ENCODE results near the gene PCLO. TPM values are rescaled to one million over a fixed set of nuclear protein-coding genes. Genes with fewer than 3 reads are reported as not detected.
"Not testable (repeated sequence)": the region's sequence is repeated elsewhere in the genome, so short reads cannot be mapped to it uniquely, and the experiment has no call there.

PCLO gene
- polyA plus RNA-seq, 1 donor (not counting 4 experiments of a cell fraction or from before 2014, with no cell fraction given) = 1.8 TPM

- no peak for FAIRE-seq
- dilution Hi-C loops (cut with MboI; ENCODE audit: extremely low pct_ligation_motif_present, low sequenced_read_pairs) = no loop called here
- no peak overlapping the region for H2AFZ ChIP-seq (ENCODE audit: control insufficient read depth, low read length)
- no peaks in the 10 kb centered on the region for H4K20me1 ChIP-seq (ENCODE audit: control insufficient read depth, extremely low read depth, insufficient read depth, low read length)
- H3K9me3 ChIP-seq (ENCODE audit: control insufficient read depth, low read depth, low read length) = no peaks in the 10 kb centered on the region
- no peak for DNase-seq (ENCODE audit: low read depth, low spot score)
- no peak overlapping the region for H3K4me3 ChIP-seq (ENCODE audit: control insufficient read depth in 2 of 3, extremely low read depth in 1 of 3, insufficient read depth in 2 of 3, low read depth in 1 of 3, low read length in 3 of 3)
- no peaks in the 10 kb centered on the region for H3K9me1 ChIP-seq (ENCODE audit: control insufficient read depth, extremely low read depth, insufficient read depth, low read length)
- H3K4me1 ChIP-seq (ENCODE audit: control insufficient read depth, extremely low read depth, insufficient read depth, low read length) = peaks cover 3% of the 10 kb centered on the region
- H3K79me2 ChIP-seq (ENCODE audit: control insufficient read depth, insufficient read depth, low read length) = no peaks in the 10 kb centered on the region
- no peak overlapping the region for H3K9ac ChIP-seq (ENCODE audit: control insufficient read depth, extremely low read depth, insufficient read depth, low read length)
- H3K36me3 ChIP-seq (ENCODE audit: control insufficient read depth in 2 of 2, extremely low read depth in 1 of 2, insufficient read depth in 2 of 2, low read length in 2 of 2) = no peaks in the 10 kb centered on the region
- H3K4me2 ChIP-seq (ENCODE audit: control insufficient read depth, extremely low read depth, insufficient read depth, low read depth, low read length) = no peak overlapping the region
- no peak overlapping the region for H3K27ac ChIP-seq (ENCODE audit: control insufficient read depth, insufficient read depth, low read length)
- TF ChIP-seq EZH2 (IDR thresholded peaks at IDR 0.05; ENCODE audit: low read length) (no peak), CTCF (optimal IDR thresholded peaks at IDR 0.05 in 1 of 3, IDR thresholded peaks at IDR 0.05 in 1 of 3, conservative IDR thresholded peaks at IDR 0.05 in 1 of 3; ENCODE audit: extremely low read depth in 1 of 3, insufficient read depth in 2 of 3, low read length in 3 of 3) (no peak)
- H3K27me3 ChIP-seq (ENCODE audit: control insufficient read depth, extremely low read depth, insufficient read depth, low read length) = no peaks in the 10 kb centered on the region
Observed at GRCh38 chr7:82714883-82715282, 447.8 kb downstream of the PCLO start.

GRCh38 chr7:82713506-82713905, 449.2 kb downstream of the PCLO start:
- DNase-seq (ENCODE audit: low read depth, low spot score) (no peak), FAIRE-seq (peak; percentile 17)
- no peak overlapping the region for H3K4me3 ChIP-seq (ENCODE audit: control insufficient read depth in 2 of 3, extremely low read depth in 1 of 3, insufficient read depth in 2 of 3, low read depth in 1 of 3, low read length in 3 of 3)
- no peaks in the 10 kb centered on the region for H3K27me3 ChIP-seq (ENCODE audit: control insufficient read depth, extremely low read depth, insufficient read depth, low read length)
- no peak for TF ChIP-seq EZH2 (IDR thresholded peaks at IDR 0.05; ENCODE audit: low read length)
- TF ChIP-seq CTCF (optimal IDR thresholded peaks at IDR 0.05 in 1 of 3, IDR thresholded peaks at IDR 0.05 in 1 of 3, conservative IDR thresholded peaks at IDR 0.05 in 1 of 3; ENCODE audit: extremely low read depth in 1 of 3, insufficient read depth in 2 of 3, low read length in 3 of 3) = no peak
- no peak overlapping the region for H3K4me2 ChIP-seq (ENCODE audit: control insufficient read depth, extremely low read depth, insufficient read depth, low read depth, low read length)
- H3K9ac ChIP-seq (ENCODE audit: control insufficient read depth, extremely low read depth, insufficient read depth, low read length) = no peak overlapping the region
- H3K4me1 ChIP-seq (ENCODE audit: control insufficient read depth, extremely low read depth, insufficient read depth, low read length) = peaks cover 3% of the 10 kb centered on the region
- dilution Hi-C loops (cut with MboI; ENCODE audit: extremely low pct_ligation_motif_present, low sequenced_read_pairs) = no loop called here
- H3K36me3 ChIP-seq (ENCODE audit: control insufficient read depth in 2 of 2, extremely low read depth in 1 of 2, insufficient read depth in 2 of 2, low read length in 2 of 2) = no peaks in the 10 kb centered on the region
- H3K9me1 ChIP-seq (ENCODE audit: control insufficient read depth, extremely low read depth, insufficient read depth, low read length) = no peaks in the 10 kb centered on the region
- H3K9me3 ChIP-seq (ENCODE audit: control insufficient read depth, low read depth, low read length) = no peaks in the 10 kb centered on the region
- no peaks in the 10 kb centered on the region for H4K20me1 ChIP-seq (ENCODE audit: control insufficient read depth, extremely low read depth, insufficient read depth, low read length)
- no peaks in the 10 kb centered on the region for H3K79me2 ChIP-seq (ENCODE audit: control insufficient read depth, insufficient read depth, low read length)
- no peak overlapping the region for H3K27ac ChIP-seq (ENCODE audit: control insufficient read depth, insufficient read depth, low read length)
- no peak overlapping the region for H2AFZ ChIP-seq (ENCODE audit: control insufficient read depth, low read length)

GRCh38 chr7:82706344-82706743, 456.3 kb downstream of the PCLO start:
- DNase-seq (ENCODE audit: low read depth, low spot score); H3K4me2 ChIP-seq (ENCODE audit: control insufficient read depth, extremely low read depth, insufficient read depth, low read depth, low read length); H3K9me3 ChIP-seq (ENCODE audit: control insufficient read depth, low read depth, low read length); H3K4me3 ChIP-seq (ENCODE audit: control insufficient read depth in 2 of 3, extremely low read depth in 1 of 3, insufficient read depth in 2 of 3, low read depth in 1 of 3, low read length in 3 of 3); H4K20me1 ChIP-seq (ENCODE audit: control insufficient read depth, extremely low read depth, insufficient read depth, low read length); H3K27ac ChIP-seq (ENCODE audit: control insufficient read depth, insufficient read depth, low read length); H3K4me1 ChIP-seq (ENCODE audit: control insufficient read depth, extremely low read depth, insufficient read depth, low read length); H3K27me3 ChIP-seq (ENCODE audit: control insufficient read depth, extremely low read depth, insufficient read depth, low read length); H3K9me1 ChIP-seq (ENCODE audit: control insufficient read depth, extremely low read depth, insufficient read depth, low read length); H3K9ac ChIP-seq (ENCODE audit: control insufficient read depth, extremely low read depth, insufficient read depth, low read length); H3K79me2 ChIP-seq (ENCODE audit: control insufficient read depth, insufficient read depth, low read length); H3K36me3 ChIP-seq (ENCODE audit: control insufficient read depth in 2 of 2, extremely low read depth in 1 of 2, insufficient read depth in 2 of 2, low read length in 2 of 2); dilution Hi-C loops (cut with MboI; ENCODE audit: extremely low pct_ligation_motif_present, low sequenced_read_pairs); H2AFZ ChIP-seq (ENCODE audit: control insufficient read depth, low read length): not testable (repeated sequence)
- peak; percentile 43 for FAIRE-seq

All from keratinocyte (primary cell).